OCI-LY1 (cell line): ENCODE measurements around the gene SDCBP2.

Source experiments
- CTCF ChIP-seq: fragments of 200-600 bp; sonication (generic), shearing (Covaris generic); IDR thresholded peaks from 2 replicates; pipeline ENCODE4 v1.5.1; 2017; ENCODE audit warnings: mild to moderate bottlenecking, antibody characterized with exemption, low read length, moderate library complexity, mixed read lengths
- EZH2 ChIP-seq: fragments of 200-600 bp; sonication (generic), shearing (Covaris generic); IDR thresholded peaks from 2 replicates; pipeline ENCODE4 v1.8.0; 2017; ENCODE audit warnings: borderline replicate concordance, mixed run types, mild to moderate bottlenecking, antibody characterized with exemption, low read length, moderate library complexity, mixed read lengths

DNA sequence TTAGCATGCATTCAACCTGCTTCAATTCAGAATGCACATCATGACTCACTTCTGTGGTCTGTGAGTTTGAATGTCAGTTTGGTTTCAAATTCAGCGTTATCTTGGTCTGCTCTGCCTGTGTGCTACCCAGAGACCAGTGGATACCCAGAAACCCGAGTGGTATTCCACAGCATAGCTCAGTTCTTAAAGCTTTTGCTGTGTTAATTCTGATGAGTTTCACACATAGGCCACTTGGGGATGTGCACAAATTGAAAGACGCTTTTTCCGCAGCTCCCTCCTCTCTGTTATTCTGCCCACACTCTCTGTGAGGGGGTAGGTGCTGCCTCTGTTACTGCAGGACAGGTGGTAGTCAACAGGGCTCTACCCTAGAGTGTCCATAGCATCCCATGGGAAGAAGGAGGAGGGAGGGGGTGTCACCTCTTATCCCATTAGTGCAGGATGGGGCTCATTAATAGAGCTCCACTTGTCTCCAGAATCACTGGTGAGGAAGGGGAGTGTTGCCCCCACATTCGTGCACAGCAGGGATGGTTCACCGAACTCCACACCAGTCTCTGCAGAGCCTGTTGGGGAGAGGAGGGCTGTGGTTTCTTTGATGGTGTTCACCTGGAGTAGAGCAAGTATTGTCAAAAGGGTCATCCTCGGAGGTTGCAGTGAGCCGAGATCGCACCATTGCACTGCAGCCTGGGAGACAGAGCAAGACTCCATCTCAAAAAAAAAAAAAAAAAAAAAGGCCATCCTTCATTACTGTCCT lies 29.2 kb upstream of the SDCBP2 start:
- TF ChIP-seq CTCF: no peak
- no peak for TF ChIP-seq EZH2
